Activated T-cell treated with anti-CD3 and anti-CD28 coated beads, Interleukin-2, amount 50 U/mL, for 4 hours (primary cell): Measurements from ENCODE around the gene GHRL. TPM values are rescaled to one million over a fixed set of nuclear protein-coding genes. Genes with fewer than 3 reads are reported as not detected.

ENCODE experiments used
- ATAC-seq, 2 donors: fragments of 200-7000 bp; cut with Tn5 transposase; one replicate each; pipeline ENCODE4 v1.10.0; 2021
- DNase-seq: peaks from one replicate; pipeline ENCODE4 v3.0.0-alpha.2; 2020
- H3K27me3 Mint-ChIP-seq: one replicate; pipeline ENCODE4 v1.8.0; 2021; ENCODE audit warnings: low read depth, mixed read lengths
- H3K36me3 Mint-ChIP-seq: one replicate; pipeline ENCODE4 v1.8.0; 2022; ENCODE audit warnings: mixed read lengths; ENCODE audit not compliant: insufficient read depth
- H3K4me1 Mint-ChIP-seq: one replicate; pipeline ENCODE4 v1.8.0; 2021; ENCODE audit warnings: low read depth, mixed read lengths
- H3K4me3 Mint-ChIP-seq: one replicate; pipeline ENCODE4 v1.8.0; 2021; ENCODE audit warnings: mild to moderate bottlenecking, moderate library complexity, mixed read lengths
- H3K9me3 Mint-ChIP-seq: one replicate; pipeline ENCODE4 v1.8.0; 2021; ENCODE audit warnings: mixed read lengths
- total RNA-seq, 3 donors: library from RNA; stranded (reverse); gene quantifications; one replicate each; pipeline ENCODE4 v1.2.1, GENCODE V29; 2021

Gene GHRL
- total RNA-seq, 3 donors from 2014 or later = 0.45 to 0.96 (median 0.63) TPM

DNA sequence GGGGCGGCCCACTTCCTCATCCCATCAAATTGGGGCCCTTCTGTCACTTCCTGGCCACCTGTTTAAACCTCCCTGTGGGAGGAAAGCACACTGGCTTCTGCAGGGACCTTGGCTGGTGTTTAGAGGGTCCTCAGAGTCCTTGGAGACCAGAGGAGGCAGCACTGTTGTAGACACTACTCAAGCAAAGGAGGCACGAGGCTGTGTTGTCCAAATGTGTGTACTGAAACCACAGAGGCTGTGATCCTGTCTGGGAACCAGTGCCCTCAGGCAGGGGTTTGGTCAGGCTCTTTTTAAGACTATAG, 40.6 kb upstream of the GHRL start:
- ATAC-seq = no peak
- DNase-seq = no peak
- Mint-ChIP-seq H3K36me3 (no peaks in the 10 kb centered on the region), H3K27me3 (peaks cover 18% of the 10 kb centered on the region), H3K9me3 (no peaks in the 10 kb centered on the region), H3K4me3 (no peak overlapping the region), H3K4me1 (peaks cover 4% of the 10 kb centered on the region)

DNA sequence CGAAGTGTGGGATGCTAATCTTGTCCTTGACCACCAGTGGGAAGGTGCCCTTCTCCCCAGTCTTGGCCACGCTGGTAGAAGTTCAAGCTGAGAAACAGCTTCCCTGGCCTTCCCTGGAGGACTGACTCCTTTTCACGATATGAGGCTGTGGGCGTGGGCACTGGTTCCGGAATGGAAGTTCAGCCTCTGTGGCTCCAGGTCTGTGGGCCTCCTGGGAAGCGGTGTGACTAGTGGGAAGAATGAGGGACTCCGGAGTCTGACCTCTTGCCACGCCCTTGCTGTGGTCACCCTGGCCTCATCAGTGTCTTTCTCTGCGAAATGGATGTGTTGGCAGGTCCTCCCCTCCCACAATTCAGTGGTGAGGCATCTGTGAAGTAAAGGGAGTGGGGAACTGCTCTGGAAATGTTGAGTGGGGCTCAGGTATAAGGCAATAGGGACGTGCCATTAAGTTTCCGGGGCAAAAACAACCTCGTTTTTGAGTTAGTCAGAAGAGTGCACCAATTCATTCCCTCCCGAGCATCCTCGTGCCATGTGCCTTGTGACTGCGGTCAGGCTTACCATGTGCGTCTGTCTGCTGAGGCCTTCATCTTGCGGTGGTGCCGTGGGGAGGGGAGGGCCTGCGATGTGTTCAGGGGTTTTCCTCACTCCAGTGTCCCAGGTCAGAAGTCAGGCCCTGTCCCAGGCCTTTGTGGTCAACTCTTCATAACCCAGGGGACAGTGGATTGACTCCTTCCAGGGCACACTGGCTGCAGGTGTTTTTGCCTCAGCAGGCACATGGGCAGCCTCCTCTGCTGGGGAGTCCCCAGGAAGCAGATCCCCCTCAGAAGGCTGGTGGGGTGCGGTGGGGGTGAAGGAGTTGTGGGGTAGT, 40.0 kb upstream of the GHRL start:
- no peaks in the 10 kb centered on the region for H3K9me3 Mint-ChIP-seq
- peaks cover 20% of the 10 kb centered on the region for H3K27me3 Mint-ChIP-seq
- peaks cover 4% of the 10 kb centered on the region for H3K4me1 Mint-ChIP-seq
- DNase-seq (no peak), ATAC-seq (no peak)
- H3K36me3 Mint-ChIP-seq = no peaks in the 10 kb centered on the region
- H3K4me3 Mint-ChIP-seq = no peak overlapping the region

DNA sequence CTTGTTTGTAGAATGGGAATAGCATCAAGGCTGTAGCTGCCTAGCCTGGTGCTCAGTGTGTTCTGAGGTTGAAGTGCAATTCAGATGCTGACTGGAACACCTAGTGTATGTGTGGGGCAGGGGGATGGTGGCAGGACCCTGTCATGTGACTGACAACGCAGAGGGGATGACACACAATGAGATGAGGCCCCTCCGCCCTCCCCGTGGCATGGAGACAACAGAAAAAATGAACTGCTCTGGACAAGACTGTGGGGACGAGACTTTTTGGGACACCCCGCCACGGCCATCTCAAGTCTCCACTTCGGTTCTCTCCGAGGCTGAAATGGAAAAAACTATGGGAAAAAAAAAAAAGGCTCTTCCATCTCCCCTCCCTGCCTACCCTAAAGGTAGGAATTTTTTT, 38.6 kb upstream of the GHRL start:
- peaks cover 23% of the 10 kb centered on the region for H3K27me3 Mint-ChIP-seq
- no peak overlapping the region for H3K4me3 Mint-ChIP-seq
- H3K9me3 Mint-ChIP-seq = no peaks in the 10 kb centered on the region
- DNase-seq = no peak
- H3K4me1 Mint-ChIP-seq = peaks cover 4% of the 10 kb centered on the region
- ATAC-seq = no peak
- H3K36me3 Mint-ChIP-seq = no peaks in the 10 kb centered on the region

DNA sequence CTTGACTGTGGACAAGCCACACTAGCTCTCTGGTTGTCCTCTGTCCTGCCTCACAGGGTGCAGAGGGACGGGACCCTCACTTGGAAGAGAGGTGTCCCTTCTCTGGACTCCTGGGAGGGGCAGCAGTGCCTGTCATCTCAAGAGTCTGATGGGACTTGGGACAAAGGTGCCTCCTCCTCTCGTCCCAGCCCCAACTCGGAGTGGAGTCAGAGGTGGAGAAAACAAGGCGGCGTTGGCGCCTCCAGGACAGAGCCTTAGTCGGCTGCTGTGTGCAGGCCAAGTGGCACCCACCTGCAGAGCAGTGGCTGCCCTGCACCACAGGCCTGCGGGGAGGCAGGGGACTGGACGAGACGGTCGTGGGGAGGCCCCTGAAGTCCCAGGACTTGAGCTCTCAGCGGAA, 37.6 kb upstream of the GHRL start:
- DNase-seq = no peak
- no peak for ATAC-seq
- peaks cover 23% of the 10 kb centered on the region for H3K27me3 Mint-ChIP-seq
- no peaks in the 10 kb centered on the region for H3K9me3 Mint-ChIP-seq
- H3K4me1 Mint-ChIP-seq = peaks cover 4% of the 10 kb centered on the region
- H3K36me3 Mint-ChIP-seq = no peaks in the 10 kb centered on the region
- H3K4me3 Mint-ChIP-seq = no peak overlapping the region

DNA sequence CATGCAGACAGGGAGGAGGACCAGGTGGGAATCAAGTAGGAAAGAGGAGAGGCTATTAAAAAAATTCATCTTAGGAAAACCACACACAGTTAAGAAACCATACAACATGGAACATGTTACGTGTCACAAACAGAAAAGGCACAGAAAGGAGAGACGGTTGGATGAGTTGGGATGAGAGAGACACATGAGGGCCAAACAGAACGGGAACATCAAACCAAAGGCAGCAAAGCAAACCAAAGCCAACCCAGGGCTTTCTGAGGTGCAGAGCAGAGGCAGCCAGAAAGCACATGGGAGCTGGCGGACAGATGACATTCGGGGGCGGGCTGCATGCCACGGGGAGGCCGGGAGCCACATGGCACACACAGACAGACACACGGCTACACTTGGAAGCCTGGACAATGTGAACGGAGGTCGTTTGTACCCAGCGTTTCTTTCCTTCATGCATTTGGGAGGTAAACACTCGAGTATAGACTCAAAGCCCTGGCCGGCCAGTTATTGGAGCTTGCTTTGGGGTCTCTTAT, 36.8 kb upstream of the GHRL start:
- Mint-ChIP-seq H3K4me3 (no peak overlapping the region), H3K9me3 (no peaks in the 10 kb centered on the region), H3K4me1 (no peaks in the 10 kb centered on the region), H3K27me3 (peaks cover 23% of the 10 kb centered on the region), H3K36me3 (no peaks in the 10 kb centered on the region)
- ATAC-seq (no peak), DNase-seq (no peak)

DNA sequence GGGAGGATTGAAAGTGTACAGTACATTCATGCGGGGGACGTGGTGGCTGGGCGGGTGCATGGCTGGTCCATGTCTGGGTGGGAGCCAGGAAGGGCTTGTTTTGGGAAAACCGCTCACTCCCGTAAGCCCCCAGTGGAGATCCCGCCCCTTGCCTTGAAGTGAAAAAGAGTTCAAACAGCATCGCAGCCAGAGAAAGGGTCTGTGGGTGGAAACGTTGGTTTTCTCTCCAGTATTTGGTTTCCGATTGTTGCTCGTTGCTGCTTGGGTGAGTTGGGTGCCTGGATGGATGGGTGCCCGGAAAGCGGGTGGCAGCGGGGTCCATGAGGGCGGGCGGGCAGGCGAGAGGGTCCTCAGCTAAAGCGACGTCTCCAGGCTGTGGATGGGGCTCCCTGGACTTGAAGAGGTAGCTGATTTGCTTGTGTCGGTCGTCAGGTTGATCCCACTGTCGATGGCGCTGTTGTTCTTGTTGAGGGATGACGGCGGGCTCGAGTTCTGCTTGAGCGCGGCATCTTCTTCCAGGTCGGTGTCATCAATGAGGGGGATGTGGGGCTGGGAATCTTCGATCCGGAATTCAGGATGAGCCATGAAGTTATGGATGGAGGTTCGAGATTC, 35.8 kb upstream of the GHRL start:
- no peak overlapping the region for H3K4me3 Mint-ChIP-seq
- H3K4me1 Mint-ChIP-seq = no peaks in the 10 kb centered on the region
- ATAC-seq = no peak
- DNase-seq = no peak
- H3K36me3 Mint-ChIP-seq = no peaks in the 10 kb centered on the region
- H3K27me3 Mint-ChIP-seq = peaks cover 25% of the 10 kb centered on the region
- no peaks in the 10 kb centered on the region for H3K9me3 Mint-ChIP-seq

DNA sequence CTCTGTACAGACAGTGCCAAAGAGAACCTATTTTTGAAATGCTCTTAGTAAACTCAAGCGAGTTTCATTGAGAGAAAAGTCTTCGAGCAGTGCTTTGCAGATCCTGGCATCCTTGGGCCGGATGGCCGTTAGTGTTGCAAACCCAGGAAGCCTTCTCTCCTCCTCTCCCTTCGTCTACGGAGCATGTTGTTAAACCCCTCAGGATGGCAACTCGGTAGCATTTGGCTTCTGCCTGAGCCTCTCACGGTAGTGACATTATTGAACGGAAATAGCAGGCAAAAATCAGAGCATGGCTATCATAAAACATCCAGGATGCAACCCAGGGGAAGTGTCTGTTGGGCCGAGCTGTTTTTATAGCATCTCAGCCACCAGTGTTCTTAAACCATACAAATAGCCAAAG, 34.8 kb upstream of the GHRL start:
- Mint-ChIP-seq H3K9me3 (no peaks in the 10 kb centered on the region), H3K4me3 (no peak overlapping the region), H3K36me3 (no peaks in the 10 kb centered on the region), H3K27me3 (peaks cover 25% of the 10 kb centered on the region), H3K4me1 (no peaks in the 10 kb centered on the region)
- no peak for ATAC-seq
- DNase-seq = no peak

DNA sequence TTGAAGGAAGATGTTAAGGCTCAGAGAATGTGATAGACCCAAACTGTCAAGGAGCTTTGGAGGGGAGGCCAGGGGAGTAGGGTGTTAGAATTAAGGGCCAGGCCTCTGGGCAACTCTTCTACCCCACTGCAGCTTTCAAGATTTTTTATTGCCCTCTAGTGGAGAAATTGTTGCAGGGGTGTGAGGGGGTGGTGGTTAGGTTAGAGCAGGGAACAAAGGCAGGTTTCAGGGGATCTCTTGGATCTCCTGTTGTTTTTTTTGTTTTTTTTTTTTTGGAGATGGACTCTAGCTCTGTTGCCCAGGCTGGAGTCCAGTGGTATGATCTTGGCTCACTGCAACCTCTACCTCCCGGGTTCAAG, 29.6 kb upstream of the GHRL start:
- Mint-ChIP-seq H3K36me3 (peaks cover 6% of the 10 kb centered on the region), H3K27me3 (peaks cover 2% of the 10 kb centered on the region), H3K4me3 (no peak overlapping the region), H3K9me3 (no peaks in the 10 kb centered on the region), H3K4me1 (peaks cover 20% of the 10 kb centered on the region)
- DNase-seq (no peak), ATAC-seq (no peak)

DNA sequence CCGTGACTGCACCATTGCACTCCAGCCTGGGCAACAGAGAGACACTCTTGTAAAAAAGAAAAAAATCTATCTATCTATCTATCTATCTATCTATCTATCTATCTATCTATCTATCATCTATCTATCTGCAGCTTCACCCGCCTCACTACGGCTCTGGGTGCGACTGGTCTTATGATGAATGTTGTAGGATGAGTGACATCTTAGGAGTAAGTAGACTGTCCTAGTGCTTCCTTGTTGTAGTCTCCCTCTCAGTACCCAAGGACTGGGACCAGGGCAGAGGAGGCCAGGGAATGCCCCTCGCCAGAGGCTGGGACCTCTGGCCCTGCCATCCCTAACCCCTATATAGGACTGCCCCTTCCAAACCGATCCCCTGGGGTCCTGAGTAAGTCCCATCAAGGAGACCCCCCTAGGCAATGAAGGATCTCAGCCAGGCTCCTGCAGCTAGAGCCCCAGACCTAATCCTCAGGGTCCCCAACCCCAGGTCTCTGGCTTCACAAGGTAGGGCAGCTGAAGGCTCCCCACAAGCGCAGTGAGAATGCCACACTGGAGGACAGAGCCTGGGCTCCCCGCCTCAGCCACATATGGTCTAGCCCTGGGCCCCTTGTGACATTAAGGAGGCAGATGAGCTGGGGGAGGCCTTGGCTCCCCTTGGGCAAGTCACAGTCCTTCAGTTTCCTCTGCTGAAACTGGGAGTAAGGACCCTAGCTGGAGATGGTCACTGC, 29.0 kb upstream of the GHRL start:
- no peak for ATAC-seq
- peaks cover 2% of the 10 kb centered on the region for H3K27me3 Mint-ChIP-seq

DNA sequence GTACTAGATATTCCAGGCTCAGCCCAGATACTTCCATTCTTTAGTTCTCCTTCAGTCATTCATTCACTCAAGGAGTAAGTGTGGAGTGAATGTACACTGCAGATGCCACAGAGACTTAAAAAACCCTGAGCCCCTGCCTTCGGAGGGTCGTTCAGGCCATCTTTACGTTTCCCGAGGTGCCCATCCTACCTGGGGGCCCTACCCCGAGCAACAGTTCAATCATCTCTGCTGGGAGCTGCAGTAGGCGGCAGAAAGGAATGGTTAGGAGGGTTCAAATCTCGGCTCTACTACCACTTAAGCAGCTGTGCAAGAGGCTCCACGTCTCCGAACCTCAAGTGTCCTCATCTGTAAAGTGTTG, 27.6 kb upstream of the GHRL start:
- Mint-ChIP-seq H3K9me3 (no peaks in the 10 kb centered on the region), H3K4me3 (peak overlapping the region; percentile 94), H3K36me3 (peaks cover 7% of the 10 kb centered on the region), H3K4me1 (peaks cover 22% of the 10 kb centered on the region), H3K27me3 (peaks cover 2% of the 10 kb centered on the region)
- peak in 1 of 2 donors; percentile 1 for ATAC-seq
- DNase-seq = no peak

More for the DNA sequence above, 29.0 kb upstream of the GHRL start:
- no peak for DNase-seq
- Mint-ChIP-seq H3K36me3 (peaks cover 6% of the 10 kb centered on the region), H3K4me1 (peaks cover 22% of the 10 kb centered on the region), H3K9me3 (no peaks in the 10 kb centered on the region), H3K4me3 (peak overlapping the region; percentile 94)

DNA sequence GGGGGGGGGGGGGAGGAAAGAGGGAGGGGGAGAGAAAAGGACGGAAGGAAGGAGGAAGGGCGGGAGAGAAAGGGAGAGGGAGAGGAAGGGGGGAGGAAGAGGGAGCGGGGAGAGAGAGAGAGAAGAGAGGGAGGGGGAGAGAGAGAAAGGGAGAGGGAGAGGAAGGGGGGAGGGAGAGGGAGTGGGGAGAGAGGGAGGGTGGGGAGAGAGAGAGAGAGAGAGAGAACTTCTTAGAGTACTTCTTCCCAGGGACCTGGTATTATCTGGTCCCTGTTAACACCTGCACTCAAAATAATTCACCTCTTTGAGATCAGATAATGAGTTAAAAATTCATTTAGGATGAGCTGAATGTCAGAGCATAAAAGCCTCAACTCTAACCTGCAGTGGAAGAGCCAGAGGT, 27.1 kb upstream of the GHRL start:
- DNase-seq (no peak), ATAC-seq (no peak)
- peaks cover 2% of the 10 kb centered on the region for H3K27me3 Mint-ChIP-seq
- peak overlapping the region; percentile 94 for H3K4me3 Mint-ChIP-seq
- H3K4me1 Mint-ChIP-seq = peaks cover 22% of the 10 kb centered on the region
- no peaks in the 10 kb centered on the region for H3K9me3 Mint-ChIP-seq
- H3K36me3 Mint-ChIP-seq = peaks cover 12% of the 10 kb centered on the region

DNA sequence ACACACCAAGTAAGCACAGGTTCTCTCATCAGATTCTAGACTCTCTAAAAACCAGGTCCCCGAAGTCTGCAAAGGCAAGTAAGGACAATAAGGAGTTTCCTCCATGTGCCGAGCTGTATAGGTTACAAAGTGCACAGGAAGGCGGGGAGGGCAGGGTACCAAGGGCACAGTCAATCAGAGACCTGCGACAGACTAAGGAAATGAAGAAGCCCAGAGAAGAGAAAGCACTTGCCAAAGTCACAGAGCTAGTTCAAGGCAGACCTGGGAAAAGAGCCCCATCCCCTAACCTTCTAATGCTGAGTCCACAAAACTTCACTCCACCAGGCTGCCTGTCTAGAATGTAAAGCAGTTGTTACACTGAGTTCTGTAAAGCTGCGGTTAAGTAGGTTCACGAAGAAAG, 26.5 kb upstream of the GHRL start:
- no peaks in the 10 kb centered on the region for H3K9me3 Mint-ChIP-seq

DNA sequence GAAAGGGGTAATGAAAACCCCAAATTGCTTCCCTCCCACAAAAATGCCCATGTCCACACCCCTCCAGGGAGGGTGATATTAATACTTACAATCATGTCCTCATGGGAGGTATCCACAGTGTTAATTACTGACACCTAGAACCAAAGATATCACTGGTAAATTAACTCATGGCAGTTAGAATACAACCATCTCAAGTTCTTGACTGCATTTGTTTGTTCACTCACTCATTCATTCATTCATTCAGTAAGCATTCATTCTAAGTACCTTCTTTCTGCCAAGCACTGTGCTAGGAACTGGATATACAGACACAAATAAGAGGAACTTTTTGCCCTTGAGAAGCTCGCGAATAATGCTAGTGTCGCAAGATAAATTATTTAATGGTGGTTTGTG, 25.2 kb upstream of the GHRL start:
- H3K9me3 Mint-ChIP-seq = no peaks in the 10 kb centered on the region
- H3K27me3 Mint-ChIP-seq = no peaks in the 10 kb centered on the region
- peaks cover 21% of the 10 kb centered on the region for H3K36me3 Mint-ChIP-seq
- no peak for DNase-seq
- no peak for ATAC-seq
- H3K4me3 Mint-ChIP-seq = peak overlapping the region; percentile 27
- H3K4me1 Mint-ChIP-seq = peaks cover 24% of the 10 kb centered on the region

More for the DNA sequence above, 26.5 kb upstream of the GHRL start:
- ATAC-seq = no peak
- Mint-ChIP-seq H3K36me3 (peaks cover 16% of the 10 kb centered on the region), H3K4me3 (peak overlapping the region; percentile 77), H3K4me1 (peaks cover 24% of the 10 kb centered on the region), H3K27me3 (peaks cover 2% of the 10 kb centered on the region)
- DNase-seq = no peak

DNA sequence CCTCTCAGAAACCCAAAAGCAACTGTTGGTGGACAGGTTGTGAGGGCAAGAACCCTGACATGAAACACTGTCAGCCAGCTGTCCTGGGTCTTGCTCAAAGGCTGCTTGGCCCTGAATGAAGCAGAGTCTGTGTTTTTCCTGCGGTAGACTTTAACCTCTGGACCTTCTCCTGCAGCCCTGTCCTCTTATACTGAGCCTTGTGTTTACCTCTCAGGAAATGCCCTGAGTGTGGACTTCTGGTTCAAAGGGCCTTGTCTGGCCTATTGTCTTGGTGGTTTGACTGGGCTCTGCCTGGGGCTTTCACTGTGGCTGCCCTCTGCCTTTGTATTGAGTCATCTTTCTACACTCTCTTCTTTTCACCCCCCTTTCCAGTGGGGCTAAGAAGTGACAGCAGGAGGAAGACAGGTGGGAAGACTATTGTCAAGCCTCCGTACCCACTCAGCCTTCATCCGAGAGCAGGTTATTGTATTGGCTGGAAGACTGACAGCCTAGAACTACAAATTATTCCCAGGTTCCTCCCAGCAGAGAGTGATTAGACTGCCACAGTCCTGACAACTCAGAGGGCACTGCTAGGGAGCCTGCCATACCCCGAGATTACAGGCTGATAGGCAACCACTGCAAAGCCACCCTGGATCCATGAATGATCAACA, 24.7 kb upstream of the GHRL start:
- H3K27me3 Mint-ChIP-seq = no peaks in the 10 kb centered on the region
- H3K4me1 Mint-ChIP-seq = peaks cover 24% of the 10 kb centered on the region
- ATAC-seq (no peak), DNase-seq (no peak)
- peak overlapping the region; percentile 13 for H3K4me3 Mint-ChIP-seq
- H3K9me3 Mint-ChIP-seq = no peaks in the 10 kb centered on the region
- peaks cover 22% of the 10 kb centered on the region for H3K36me3 Mint-ChIP-seq
